Liver (tissue), 3 donors: ENCODE results near the gene CD6.

Source experiments
- CTCF ChIP-seq: fragments of 150-350 bp; IDR thresholded peaks from 2 replicates; pipeline ENCODE4 v1.5.1; 2017; ENCODE audit warnings: improper control_type of control experiment, low read depth, low read length; ENCODE audit not compliant: missing input control
- MAX ChIP-seq: IDR thresholded peaks from 2 replicates; pipeline ENCODE4 v1.6.1; 2016; ENCODE audit warnings: antibody characterized with exemption
- REST ChIP-seq: IDR thresholded peaks from 2 replicates; pipeline ENCODE4 v1.6.1; 2016; ENCODE audit warnings: antibody characterized with exemption, mild to moderate bottlenecking
- SP1 ChIP-seq: IDR thresholded peaks from 2 replicates; pipeline ENCODE4 v1.6.1; 2018; ENCODE audit warnings: antibody characterized with exemption, mild to moderate bottlenecking
- TAF1 ChIP-seq: conservative IDR thresholded peaks from 2 replicates; pipeline ENCODE4 v1.6.1; 2016; ENCODE audit warnings: antibody characterized with exemption, mild to moderate bottlenecking
- ZBTB33 ChIP-seq: IDR thresholded peaks from 2 replicates; pipeline ENCODE4 v1.6.1; 2016; ENCODE audit warnings: antibody characterized with exemption
- donor health status: healthy.
- donor health status: healthy.

GRCh38 chr11:60989093-60989650 lies 17.7 kb downstream of the CD6 start:
- TF ChIP-seq CTCF, result no peak
- TF ChIP-seq TAF1, result no peak
- no peak for TF ChIP-seq SP1
- TF ChIP-seq MAX, result no peak
- TF ChIP-seq ZBTB33, result no peak
- no peak for TF ChIP-seq REST
